ENCODE results near the gene HSPG2.

- TF ChIP-seq CTCF (IDR thresholded peaks at IDR 0.05) (no peak), EP300 (IDR thresholded peaks at IDR 0.05) (no peak)
Observed at GRCh38 chr1:21820597-21821232, 116.4 kb downstream of the HSPG2 start.

Measured in ovary (tissue), 3 donors.